Transverse colon (tissue), 3 donors: Measurements from ENCODE around the gene GLE1.

Experiments
- EP300 ChIP-seq: sonication (generic); formaldehyde crosslinking; IDR thresholded peaks from one replicate; pipeline ENCODE4 v1.6.1; 2017; ENCODE audit warnings: antibody characterized with exemption, low read depth
- POLR2A ChIP-seq: fragments of 450-650 bp; IDR thresholded peaks from one replicate; pipeline ENCODE4 v1.6.1; 2016; ENCODE audit warnings: antibody characterized with exemption, mild to moderate bottlenecking, moderate library complexity
- TF ChIP-seq, protein P1 (sequence below), 5 experiments: fragments of 200-600 bp in 3 of 5; fragments of 450-650 bp in 2 of 5; sonication (generic) in 3 of 5; IDR thresholded peaks; 1 replicate in 2 of 5; 2 replicates in 3 of 5; pipeline ENCODE4 v1.5.1; 2016 to 2017; ENCODE audit warnings: antibody characterized with exemption in 5 of 5, inconsistent platforms in 3 of 5, mild to moderate bottlenecking in 2 of 5, moderate library complexity in 1 of 5

DNA sequence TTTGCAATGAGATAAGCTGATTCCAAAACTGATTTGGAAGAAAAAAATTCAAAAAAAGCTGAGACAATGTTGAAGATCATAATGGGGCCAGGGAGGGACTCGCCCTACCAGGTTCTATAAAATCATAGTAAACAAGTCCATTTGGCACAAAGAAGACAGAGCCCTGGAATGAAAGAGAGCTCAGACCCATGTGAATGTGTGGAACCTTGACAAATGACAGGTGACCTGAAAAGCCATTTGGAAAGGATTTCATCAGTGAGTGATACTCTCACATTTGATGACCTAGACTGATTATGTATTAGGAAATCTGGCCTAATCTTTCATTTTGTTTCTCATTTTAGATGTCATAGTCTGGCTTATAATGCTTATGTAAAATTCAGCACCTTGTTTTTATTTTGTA is 74.7 kb downstream of the GLE1 start:
- TF ChIP-seq POLR2A (no peak), EP300 (no peak)
- TF ChIP-seq, protein P1, sequence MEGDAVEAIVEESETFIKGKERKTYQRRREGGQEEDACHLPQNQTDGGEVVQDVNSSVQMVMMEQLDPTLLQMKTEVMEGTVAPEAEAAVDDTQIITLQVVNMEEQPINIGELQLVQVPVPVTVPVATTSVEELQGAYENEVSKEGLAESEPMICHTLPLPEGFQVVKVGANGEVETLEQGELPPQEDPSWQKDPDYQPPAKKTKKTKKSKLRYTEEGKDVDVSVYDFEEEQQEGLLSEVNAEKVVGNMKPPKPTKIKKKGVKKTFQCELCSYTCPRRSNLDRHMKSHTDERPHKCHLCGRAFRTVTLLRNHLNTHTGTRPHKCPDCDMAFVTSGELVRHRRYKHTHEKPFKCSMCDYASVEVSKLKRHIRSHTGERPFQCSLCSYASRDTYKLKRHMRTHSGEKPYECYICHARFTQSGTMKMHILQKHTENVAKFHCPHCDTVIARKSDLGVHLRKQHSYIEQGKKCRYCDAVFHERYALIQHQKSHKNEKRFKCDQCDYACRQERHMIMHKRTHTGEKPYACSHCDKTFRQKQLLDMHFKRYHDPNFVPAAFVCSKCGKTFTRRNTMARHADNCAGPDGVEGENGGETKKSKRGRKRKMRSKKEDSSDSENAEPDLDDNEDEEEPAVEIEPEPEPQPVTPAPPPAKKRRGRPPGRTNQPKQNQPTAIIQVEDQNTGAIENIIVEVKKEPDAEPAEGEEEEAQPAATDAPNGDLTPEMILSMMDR (IDR thresholded peaks at IDR 0.05): no peak
